GM21786 (cell line): ENCODE results near the gene PTPRG.

Experiments used
- ATAC-seq: cut with Tn5 transposase; IDR thresholded peaks from one replicate; pipeline ENCODE4 v1.9.1; 2021; ENCODE audit not compliant: unreplicated experiment

PTPRG gene

GRCh38 chr3:62242831-62243509, 681.6 kb downstream of the PTPRG start:
- no peak for ATAC-seq

- no peak for ATAC-seq
Measured at GRCh38 chr3:62246094-62246493, 684.7 kb downstream of the PTPRG start.

GRCh38 chr3:62246985-62247384, 685.6 kb downstream of the PTPRG start:
- ATAC-seq: no peak

GRCh38 chr3:62248734-62249483, 687.5 kb downstream of the PTPRG start:
- ATAC-seq: no peak

GRCh38 chr3:62249484-62249776, 688.1 kb downstream of the PTPRG start:
- no peak for ATAC-seq

GRCh38 chr3:62249855-62250543, 688.6 kb downstream of the PTPRG start:
- ATAC-seq: no peak

GRCh38 chr3:62252438-62253157, 691.2 kb downstream of the PTPRG start:
- no peak for ATAC-seq

- ATAC-seq: no peak
Measured at GRCh38 chr3:62253971-62254370, 692.6 kb downstream of the PTPRG start.

- no peak for ATAC-seq
Measured at GRCh38 chr3:62255758-62256157, 694.4 kb downstream of the PTPRG start.

GRCh38 chr3:62259924-62260323, 698.6 kb downstream of the PTPRG start:
- no peak for ATAC-seq

- ATAC-seq: no peak
Measured at GRCh38 chr3:62260655-62261054, 699.3 kb downstream of the PTPRG start.

- no peak for ATAC-seq
Measured at GRCh38 chr3:62261121-62261520, 699.8 kb downstream of the PTPRG start.

- ATAC-seq: no peak
Measured at GRCh38 chr3:62261736-62262135, 700.4 kb downstream of the PTPRG start.

- no peak for ATAC-seq
Measured at GRCh38 chr3:62265528-62265927, 704.2 kb downstream of the PTPRG start.

GRCh38 chr3:62266668-62267283, 705.4 kb downstream of the PTPRG start:
- no peak for ATAC-seq

- no peak for ATAC-seq
Measured at GRCh38 chr3:62276658-62277180, 715.3 kb downstream of the PTPRG start.

- no peak for ATAC-seq
Measured at GRCh38 chr3:62277450-62277849, 716.1 kb downstream of the PTPRG start.

GRCh38 chr3:62277986-62278385, 716.6 kb downstream of the PTPRG start:
- ATAC-seq: no peak

- ATAC-seq: no peak
Measured at GRCh38 chr3:62281726-62282125, 720.4 kb downstream of the PTPRG start.

GRCh38 chr3:62284442-62284841, 723.1 kb downstream of the PTPRG start:
- no peak for ATAC-seq

GRCh38 chr3:62287392-62287927, 726.1 kb downstream of the PTPRG start:
- ATAC-seq: no peak
